Fibroblast of skin of right biceps (primary cell): ENCODE measurements around the gene SCAI.
A peak's percentile ranks its signal among the peaks of the same experiment; 100 is the strongest.
"Not testable (repeated sequence)": the region's sequence is repeated elsewhere in the genome, so short reads cannot be mapped to it uniquely, and the experiment has no call there.

Experiments
- DNase-seq: peaks from one replicate; pipeline ENCODE4 v3.0.0-alpha.2; 2013

The SCAI gene

DNA sequence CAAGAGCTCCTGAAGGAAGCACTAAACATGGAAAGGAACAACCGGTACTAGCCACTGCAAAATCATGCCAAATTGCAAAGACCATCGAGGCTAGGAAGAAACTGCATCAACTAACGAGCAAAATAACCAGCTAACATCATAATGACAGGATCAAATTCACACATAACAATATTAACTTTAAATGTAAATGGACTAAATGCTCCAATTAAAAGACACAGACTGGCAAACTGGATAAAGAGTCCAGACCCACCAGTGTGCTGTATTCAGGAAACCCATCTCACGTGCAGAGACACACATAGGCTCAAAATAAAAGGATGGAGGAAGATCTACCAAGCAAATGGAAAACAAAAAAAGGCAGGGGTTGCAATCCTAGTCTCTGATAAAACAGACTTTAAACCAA, 131.3 kb downstream of the SCAI start:
- DNase-seq = not testable (repeated sequence)

DNA sequence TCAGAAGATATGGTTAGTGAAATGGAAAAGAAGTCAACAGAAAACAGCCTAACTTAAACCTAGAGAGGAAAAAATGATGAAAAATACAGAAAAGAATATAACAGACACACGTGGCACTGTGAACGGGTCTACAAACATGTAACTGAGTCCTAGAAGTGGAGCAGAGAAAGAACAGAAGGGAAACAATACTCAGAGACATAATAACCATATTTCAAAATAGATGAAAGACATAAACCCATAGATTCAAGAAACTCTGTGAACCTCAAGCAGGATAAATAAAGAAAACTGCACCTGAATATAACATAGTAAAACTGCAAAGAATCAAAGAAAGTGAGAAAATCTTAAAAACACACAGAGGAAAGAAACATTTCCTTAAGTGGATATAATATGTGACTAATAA, 134.7 kb downstream of the SCAI start:
- DNase-seq = no peak

DNA sequence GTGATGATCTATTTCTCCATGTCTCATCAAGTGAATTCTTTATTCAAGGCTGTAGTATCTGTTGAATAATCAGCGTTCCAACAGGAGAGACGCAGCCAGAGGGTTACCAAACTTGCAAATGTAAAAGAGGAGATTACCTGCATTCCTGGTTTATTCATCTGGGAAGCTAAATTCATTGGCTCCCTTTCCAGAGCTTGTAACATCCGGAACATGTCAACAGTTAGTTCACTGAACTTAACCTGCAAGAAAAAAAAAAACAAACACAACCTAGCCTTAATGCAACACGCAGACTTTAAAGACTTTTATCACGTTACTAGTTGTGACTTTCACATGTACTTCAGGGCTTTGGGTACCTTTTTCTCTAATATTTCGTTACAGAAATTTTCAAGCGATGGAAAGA, 140.0 kb downstream of the SCAI start:
- no peak for DNase-seq

DNA sequence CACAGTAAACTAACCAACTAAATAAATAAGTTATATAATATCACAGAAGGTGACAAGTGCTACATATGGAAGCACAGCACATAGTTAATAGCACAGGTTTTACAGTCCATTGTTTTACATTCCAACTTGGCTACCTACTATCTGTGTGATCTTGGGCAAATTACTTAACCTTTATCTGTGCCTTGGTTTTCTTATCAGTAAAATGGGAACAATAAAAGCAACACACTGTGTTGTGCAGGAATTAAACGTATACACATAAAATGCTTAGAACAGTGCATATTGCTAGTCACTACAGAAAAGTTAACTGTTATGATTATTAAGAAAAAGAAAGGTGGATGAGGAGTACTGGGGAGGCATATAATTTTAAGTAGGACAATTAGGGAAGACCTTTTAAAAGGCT, 159.6 kb downstream of the SCAI start:
- no peak for DNase-seq

DNA sequence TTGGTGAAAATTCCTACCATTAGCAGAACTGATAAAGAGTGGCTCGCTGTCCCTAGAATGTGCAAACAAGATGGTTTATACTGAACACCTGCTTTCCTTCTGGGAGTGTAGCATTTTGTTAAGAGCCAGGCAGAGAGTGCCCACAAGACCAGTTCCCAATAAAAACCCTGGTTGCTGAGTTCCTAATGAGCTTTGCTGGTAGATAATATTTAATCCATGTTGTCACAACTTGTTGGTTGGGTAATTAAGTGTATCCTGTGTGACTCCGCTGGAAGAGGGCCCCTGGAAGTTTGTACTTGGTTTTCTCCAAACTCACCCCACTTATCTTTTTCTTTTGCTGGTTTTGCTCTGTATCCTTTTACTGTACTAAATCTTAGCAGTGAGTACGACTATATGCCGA, 162.9 kb downstream of the SCAI start:
- no peak for DNase-seq

DNA sequence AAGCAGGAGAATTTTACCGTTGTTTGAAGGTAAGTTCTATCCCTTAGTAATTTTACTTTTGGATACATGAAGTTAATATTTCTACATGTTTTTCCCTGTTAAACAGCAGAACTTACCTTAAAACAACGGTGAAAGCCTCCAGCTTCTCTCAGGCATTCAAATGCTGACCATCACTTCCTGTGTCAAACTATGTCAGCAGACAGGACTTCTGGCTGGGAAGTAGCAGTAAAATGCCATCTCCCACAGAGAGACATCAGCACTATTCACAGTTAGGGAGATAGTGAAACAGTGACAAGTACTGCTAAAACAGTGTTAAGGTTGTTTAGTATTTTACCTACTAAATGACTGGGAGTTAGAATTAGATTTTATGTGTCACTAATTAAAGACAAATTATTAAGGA, 168.2 kb downstream of the SCAI start:
- no peak for DNase-seq

DNA sequence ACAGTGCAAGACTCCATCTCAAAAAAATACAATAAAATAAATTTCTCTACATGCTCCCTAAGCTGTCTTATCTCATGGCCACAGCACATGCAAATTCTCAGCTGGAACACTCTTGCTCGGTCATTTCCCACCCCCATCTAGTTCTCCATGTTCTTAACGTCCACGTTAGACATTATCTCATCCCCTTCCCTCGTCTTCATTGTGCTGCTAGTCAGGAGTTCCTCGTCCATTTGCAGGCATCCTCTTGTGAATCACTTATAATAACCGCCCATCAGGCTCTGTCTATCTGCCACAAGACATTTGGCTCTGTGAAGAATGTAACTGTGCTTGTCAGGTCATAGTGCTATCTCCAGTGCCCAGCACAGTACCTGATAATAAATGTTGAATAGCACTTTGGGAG, 169.5 kb downstream of the SCAI start:
- no peak for DNase-seq

DNA sequence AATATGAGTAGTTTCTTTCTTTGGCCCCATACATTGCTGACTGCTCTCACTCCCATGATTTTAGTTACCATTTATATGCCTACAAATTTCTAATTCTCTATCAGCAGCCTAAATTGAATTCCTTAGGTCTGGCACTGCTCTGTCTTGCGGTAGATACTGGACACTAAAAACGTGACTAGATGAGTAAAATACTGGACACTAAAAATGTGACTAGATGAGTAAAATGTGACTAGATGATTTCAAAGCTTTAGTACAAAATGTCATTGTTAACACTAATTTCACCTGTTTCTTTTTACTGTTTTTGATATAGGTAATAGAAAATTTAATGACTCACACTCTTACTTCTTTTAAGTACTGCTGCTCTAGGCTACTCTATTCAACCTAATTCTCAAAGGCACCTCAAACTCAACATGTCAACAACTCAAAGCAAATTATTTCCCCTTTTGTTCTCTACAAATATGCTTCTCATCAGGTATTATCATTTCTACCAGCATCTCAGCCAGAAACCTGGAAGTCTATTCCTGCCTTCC, 171.0 kb downstream of the SCAI start:
- no peak for DNase-seq

DNA sequence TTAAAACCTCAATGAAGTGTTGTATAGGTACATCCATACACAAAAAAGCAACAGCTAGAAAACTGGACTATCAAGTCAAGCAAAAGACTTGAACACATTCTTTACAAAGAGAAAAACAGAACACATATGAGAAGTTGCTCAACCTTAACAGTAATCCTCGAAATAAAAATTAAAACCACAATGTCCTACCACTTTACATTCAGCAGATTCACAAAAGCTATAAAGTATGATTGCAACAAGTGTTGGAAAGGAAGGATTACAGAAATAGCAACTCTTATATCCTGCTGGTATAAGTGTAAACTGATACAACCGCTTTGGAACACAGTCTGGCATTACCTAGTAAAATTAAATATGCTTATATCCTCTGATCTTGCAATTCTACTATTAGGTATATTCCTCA, 173.9 kb downstream of the SCAI start:
- no peak for DNase-seq

DNA sequence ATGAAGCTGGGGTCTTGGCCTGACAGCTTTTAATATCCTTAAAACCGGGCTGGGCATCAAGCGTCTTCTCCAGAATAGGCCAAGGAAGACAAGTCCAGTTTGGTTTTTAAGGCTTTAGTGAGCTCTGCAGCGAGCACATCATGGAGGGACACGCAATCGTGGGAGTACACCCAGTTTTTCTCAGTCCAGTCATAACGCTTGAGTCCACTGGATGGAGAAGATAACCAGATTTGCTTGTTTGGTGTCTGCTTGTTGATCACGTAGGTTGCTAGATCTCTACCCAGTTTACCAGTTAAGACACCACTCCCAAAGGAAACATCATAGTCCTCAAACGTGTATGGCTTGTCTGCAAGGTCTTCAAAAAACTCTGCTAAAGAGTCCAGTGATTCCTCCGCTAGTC, 175.1 kb downstream of the SCAI start:
- no peak for DNase-seq

DNA sequence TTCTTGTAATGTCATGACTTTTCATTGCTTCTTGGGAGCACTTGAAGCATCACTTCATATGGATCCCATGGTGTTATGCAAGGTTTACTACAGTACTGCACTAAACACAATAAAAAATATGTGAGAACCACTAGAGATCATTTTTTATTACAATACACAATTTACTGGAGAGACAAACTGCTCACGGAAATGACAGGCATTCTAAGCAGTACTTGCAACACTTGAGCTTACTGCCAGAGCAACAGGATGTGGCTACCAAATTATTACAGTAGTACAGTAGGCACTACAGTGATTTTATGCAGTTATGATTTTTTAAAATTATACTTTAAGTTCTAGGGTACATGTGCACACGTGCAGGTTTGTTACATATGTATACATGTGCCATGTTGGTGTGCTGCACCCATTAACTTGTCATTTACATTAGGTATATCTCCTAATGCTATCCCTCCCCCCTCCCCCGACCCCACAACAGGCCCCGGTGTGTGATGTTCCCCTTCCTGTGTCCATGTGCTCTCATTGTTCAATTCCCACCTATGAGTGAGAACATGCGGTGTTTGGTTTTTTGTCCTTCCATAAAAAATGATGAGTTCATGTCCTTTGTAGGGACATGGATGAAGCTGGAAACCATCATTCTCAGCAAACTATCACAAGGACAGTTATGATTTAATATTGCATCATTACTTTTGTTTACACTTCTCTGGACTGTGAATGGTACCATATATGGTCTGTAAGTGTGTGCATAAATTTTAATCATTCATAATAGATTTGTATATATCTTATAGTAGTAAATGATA, 177.4 kb downstream of the SCAI start:
- DNase-seq = peak; percentile 41

DNA sequence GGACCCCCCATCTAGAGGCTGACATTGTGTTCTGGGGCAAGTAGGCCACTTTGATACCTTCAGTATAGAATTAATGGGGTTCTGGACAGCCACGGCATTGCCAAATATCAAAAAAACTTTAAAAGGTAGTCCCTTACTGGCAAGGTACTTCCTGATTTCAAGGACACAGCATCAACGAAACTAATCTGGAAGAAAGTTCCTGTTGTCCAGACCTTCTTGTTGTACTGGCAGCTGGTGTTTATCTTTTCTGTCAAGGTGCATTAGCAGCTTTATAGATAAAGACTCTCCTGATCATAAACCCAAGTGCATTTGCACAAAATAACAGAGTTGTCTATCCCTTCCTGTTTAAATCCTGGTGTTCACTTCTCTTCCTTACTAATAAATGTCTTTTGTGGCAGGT, 178.7 kb downstream of the SCAI start:
- no peak for DNase-seq

DNA sequence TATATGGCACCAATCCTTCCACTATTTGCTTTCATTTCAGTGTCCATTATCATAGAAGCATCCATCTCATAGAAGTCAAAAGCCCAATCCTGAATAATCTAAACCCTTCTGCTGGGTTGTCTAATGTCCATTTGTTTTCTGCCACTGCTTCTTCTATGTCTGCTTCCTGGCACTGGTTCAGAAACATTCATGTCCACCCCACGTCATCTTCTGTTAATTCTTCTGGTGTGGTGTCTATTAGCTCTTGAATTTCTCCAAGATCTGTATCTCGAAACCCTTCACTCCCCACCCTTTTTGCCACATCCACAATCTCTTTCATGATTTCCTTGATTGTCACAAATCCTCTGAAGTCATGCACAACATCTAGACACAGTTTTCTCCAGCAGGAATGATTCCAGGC, 179.3 kb downstream of the SCAI start:
- peak; percentile 13 for DNase-seq

DNA sequence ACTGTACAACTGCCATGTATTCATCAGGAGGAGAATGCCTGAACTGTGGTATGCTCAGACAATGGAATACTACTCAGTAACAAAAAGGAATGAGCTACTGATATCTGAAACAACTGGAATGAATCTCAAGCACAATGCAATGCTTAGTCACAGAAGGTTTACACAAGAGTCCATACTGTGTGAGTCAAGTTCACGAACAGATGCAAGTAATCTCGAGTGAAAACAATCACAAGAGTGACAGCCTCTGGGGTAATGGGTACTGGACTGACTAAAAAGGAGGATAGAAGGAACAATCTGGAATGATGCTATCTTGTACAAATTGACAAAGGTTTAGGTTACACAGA, 182.9 kb downstream of the SCAI start:
- DNase-seq = peak; percentile 15

DNA sequence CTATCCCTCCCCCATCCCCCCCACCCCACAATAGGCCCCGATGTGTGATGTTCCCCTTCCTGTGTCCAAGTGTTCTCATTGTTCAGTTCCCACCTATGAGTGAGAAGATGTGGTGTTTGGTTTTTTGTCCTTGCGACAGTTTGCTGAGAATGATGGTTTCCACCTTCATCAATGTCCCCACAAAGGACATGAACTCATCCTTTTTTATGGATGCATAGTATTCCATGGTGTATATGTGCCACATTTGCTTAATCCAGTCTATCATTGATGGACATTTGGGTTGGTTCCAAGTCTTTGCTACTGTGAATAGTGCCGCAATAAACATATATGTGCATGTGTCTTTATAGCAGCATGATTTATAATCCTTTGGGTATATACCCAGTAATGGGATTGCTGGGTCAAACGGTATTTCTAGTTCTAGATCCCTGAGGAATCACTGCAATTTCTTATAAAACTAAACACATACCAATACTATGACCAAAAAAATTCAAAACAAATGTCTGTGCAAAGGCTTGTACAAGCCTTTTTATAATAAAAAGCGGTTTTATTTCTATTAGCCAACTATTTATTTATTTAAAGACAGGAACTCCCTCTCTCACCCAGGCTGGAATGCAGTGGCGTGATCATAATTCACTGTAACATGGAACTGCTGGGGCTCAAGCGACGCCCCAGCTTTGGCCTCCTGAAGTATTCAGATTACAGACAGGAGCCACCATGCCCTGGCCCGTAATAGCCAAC, 183.5 kb downstream of the SCAI start:
- DNase-seq = peak; percentile 3

DNA sequence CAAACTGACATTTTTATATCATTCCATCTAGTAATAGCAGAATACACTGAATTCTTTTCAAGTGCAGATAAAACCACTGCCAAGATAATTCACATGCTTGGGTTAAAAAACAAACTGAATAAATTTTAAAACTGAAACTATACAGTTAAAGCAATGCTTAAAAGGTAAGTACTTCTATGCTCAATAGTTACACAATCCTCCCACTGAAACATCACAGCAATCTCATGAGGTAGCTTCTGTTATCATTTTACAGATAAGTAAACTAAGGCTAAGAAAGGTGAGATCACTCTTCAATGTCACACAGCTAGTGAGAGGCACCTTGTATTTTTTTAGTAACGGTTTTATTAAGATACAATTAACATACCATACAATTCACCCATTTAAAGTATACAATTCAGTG, 189.1 kb downstream of the SCAI start:
- no peak for DNase-seq

DNA sequence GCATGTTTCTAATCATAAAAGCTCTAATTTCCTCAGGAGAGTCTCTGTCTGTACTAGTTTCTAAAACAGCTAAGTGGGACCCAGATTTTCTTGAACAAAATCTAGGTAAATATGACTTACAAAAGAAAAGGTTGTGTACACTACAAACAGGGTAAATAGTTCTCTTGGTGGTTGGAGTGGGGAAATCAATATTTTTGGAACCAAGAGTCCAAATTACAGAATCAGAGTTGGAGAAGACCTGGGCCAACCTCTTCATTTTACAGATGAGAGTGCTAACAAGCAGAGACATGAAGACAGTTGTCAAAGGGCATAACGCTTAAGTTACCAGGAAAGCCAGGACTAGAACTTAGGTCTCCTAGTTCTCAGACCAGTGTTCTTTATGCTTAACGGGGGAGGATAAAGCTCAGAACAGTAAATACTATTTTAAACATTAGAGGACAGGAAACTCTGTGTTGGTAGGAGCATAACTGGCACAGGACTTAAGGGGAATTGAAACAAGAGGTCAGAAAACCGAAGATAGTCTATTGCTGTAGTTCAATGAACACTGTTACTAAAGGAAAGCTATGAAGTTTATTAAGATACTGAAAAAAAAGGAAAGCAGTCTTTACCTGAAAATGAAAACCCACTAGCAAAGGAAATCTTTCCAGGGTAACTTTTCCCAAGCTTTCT, 193.1 kb downstream of the SCAI start:
- no peak for DNase-seq

DNA sequence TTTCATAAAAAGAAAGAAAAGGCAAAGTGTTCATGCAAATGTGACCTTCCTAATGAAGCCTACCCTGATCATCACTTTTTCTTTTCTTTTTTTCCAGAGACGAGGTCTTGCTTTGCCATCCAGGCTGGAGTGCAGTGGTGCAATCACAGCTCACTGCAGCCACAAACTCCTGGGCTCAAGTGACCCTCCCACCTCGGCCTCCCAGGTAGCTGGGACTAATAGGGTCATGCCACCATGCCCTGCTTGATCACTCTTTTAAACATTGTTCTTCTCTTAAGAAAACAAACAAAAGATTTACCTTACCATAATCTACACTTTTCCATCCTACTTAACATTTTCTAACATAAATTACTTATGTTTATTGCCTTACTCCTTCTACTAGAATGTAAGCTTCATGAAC, 193.9 kb downstream of the SCAI start:
- DNase-seq = no peak

DNA sequence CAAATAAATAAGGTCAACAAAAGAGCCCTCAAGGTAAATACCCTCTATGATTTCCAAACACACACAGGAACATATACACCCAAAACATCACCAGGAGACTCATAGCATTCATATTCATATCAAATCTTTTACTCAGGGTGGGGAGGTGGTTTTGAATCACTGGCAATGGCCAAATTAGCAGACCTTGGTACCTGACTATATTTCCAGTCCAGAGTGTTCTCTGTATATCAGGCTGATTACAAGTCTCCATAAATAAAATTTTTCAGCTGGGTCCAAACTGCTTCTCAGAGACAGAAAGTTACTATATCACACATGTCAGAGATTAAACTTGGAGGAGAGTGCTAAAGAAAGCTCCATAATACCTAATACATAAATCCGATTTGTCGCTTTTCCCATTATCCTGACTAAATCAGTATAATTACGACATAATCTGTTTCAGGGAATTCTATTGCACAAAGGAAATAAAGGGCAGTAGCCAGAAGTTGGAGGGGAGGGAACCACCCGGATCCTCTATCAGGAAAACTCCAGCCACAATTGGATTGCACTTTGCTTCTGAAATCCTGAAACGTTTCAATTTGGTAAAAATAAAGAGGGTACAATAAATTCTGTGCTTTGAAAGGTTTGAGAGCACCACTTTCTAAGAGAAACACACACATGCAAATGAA, 195.5 kb downstream of the SCAI start:
- DNase-seq = no peak

DNA sequence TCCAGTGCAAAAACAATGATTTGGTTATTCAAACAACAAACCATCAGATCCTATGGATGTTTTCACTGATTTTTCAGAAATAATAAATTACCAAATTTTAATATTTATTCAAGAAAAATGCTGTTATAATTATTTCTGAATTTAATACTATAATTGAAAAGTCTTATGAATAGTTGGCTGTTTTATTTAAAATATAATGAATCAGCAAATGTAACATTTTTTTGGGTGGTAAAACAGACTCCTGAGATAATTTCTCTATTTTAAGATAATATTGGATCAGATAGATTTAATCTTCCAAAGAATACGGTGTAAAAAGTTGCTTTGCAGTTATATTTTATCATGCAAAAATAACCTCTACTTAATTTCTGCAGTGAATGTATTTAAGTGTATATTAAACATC, 197.2 kb downstream of the SCAI start:
- no peak for DNase-seq

DNA sequence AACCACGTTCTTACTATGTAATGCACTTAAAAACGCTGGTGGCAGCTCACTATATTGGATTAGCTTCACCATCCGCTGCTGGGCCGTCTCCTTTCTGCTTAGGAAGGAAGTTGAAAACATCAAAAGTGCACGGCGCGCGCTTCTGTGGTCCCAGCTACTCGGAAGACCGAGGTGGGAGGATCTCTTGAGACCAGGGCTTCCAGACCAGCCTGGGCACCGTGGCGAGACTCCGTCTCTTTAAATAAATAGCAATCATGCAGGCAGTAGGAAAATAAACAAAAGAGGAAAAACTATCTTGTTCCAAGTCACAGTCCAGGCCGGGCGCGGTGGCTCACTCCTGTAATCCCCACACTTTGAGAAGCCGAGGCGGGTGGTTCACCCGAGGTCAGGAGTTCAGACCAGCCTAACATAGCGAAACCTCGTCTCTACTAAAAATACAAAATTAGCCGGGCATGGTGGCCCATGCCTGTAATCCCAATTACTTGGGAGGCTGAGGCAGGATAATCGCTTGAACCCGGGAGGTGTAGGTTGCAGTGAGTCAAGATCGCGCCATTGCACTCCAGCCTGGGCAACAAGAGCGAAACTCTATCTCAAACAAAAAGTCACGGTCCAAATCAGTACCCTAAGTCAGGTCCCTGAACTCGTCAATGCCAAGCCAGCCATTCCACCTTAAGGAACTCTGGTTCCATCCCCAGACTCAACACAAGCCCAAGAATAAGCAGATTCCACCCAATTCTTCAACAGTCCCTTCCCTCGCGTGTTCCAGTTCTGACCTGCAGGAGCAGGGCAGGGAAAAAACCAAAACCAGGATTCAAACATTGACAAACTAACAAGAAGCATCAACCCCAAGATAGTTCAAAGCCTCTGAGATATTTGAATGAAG, 201.4 kb downstream of the SCAI start:
- DNase-seq = peak; percentile 54
